SK-N-MC (cell line): ENCODE data around the gene USP9Y.

Experiments used
- EZH2 ChIP-seq: fragments of 200-600 bp; sonication (generic); IDR thresholded peaks from one replicate; pipeline ENCODE4 v1.6.1; 2017; ENCODE audit warnings: antibody characterized with exemption
- POLR2AphosphoS5 ChIP-seq: IDR thresholded peaks from 2 replicates; pipeline ENCODE4 v1.6.1; 2012; ENCODE audit warnings: mild to moderate bottlenecking, low read depth, low read length, borderline replicate concordance

DNA sequence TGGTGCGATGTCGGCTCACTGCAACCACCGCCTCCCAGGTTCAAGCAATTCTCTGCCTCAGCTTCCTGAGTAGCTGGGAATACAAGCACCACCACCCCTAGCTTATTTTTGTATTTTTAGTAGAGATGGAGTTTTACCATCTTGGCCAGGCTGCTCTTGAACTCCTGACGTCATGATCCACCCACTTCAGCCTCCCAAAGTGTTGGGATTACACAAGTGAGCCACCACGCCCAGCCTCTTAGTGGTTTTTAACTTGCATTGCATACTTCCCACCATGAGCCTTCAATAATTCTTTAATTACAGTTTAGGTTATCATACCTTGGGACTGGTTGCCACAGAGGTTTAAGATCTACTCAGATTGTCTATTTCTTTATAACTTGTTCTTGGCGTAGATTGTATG lies 14.3 kb downstream of the USP9Y start:
- TF ChIP-seq POLR2AphosphoS5 (no peak), EZH2 (no peak)
